ENCODE results near the gene TMEM59L.

TMEM59L gene

GRCh38 chr19:18604820-18605159, 7.9 kb upstream of the TMEM59L start:
- DNase-seq (ENCODE audit: low read depth, low spot score): no peak

GRCh38 chr19:18605196-18605545, 7.5 kb upstream of the TMEM59L start:
- Histone ChIP-seq H3K27me3 (ENCODE audit: control insufficient read depth, insufficient read depth, low read length) (peaks cover 69% of the 10 kb centered on the region), H3K4me3 (ENCODE audit: low read length) (no peak overlapping the region)

More at GRCh38 chr19:18604820-18605159, 7.9 kb upstream of the TMEM59L start:
- Histone ChIP-seq H3K27me3 (ENCODE audit: control insufficient read depth, insufficient read depth, low read length) (peaks cover 65% of the 10 kb centered on the region), H3K27ac (ENCODE audit: low read length) (no peak overlapping the region), H3K4me3 (ENCODE audit: low read length) (no peak overlapping the region), H3K36me3 (ENCODE audit: control insufficient read depth, insufficient read depth, low read length) (no peaks in the 10 kb centered on the region; the same call in 1 of the 2 replicates), H3K9me3 (ENCODE audit: control insufficient read depth, insufficient read depth, low read length) (no peaks in the 10 kb centered on the region), H3K4me1 (ENCODE audit: control insufficient read depth, insufficient read depth, low read length) (peaks cover 5% of the 10 kb centered on the region)
- WGBS (ENCODE audit: insufficient coverage, insufficient read length): no CpG with 5 or more reads among the region's 10 CpGs

GRCh38 chr19:18605546-18606280, 7.0 kb upstream of the TMEM59L start:
- no peak for DNase-seq (ENCODE audit: low read depth, low spot score)
- Histone ChIP-seq H3K4me1 (ENCODE audit: control insufficient read depth, insufficient read depth, low read length) (peaks cover 12% of the 10 kb centered on the region), H3K36me3 (ENCODE audit: control insufficient read depth, insufficient read depth, low read length) (no peaks in the 10 kb centered on the region; the same call in 1 of the 2 replicates), H3K27ac (ENCODE audit: low read length) (no peak overlapping the region), H3K9me3 (ENCODE audit: control insufficient read depth, insufficient read depth, low read length) (no peaks in the 10 kb centered on the region), H3K27me3 (ENCODE audit: control insufficient read depth, insufficient read depth, low read length) (peaks cover 73% of the 10 kb centered on the region), H3K4me3 (ENCODE audit: low read length) (peak overlapping the region; percentile 18; the same call in 1 of the 2 replicates)
- WGBS (ENCODE audit: insufficient coverage, insufficient read length): no CpG with 5 or more reads among the region's 65 CpGs

More at GRCh38 chr19:18605196-18605545, 7.5 kb upstream of the TMEM59L start:
- no CpG with 5 or more reads among the region's 17 CpGs for WGBS (ENCODE audit: insufficient coverage, insufficient read length)
- H3K9me3 ChIP-seq (ENCODE audit: control insufficient read depth, insufficient read depth, low read length): no peaks in the 10 kb centered on the region
- no peaks in the 10 kb centered on the region; the same call in 1 of the 2 replicates for H3K36me3 ChIP-seq (ENCODE audit: control insufficient read depth, insufficient read depth, low read length)
- H3K4me1 ChIP-seq (ENCODE audit: control insufficient read depth, insufficient read depth, low read length): peaks cover 8% of the 10 kb centered on the region
- no peak overlapping the region for H3K27ac ChIP-seq (ENCODE audit: low read length)
- DNase-seq (ENCODE audit: low read depth, low spot score): no peak

DNA sequence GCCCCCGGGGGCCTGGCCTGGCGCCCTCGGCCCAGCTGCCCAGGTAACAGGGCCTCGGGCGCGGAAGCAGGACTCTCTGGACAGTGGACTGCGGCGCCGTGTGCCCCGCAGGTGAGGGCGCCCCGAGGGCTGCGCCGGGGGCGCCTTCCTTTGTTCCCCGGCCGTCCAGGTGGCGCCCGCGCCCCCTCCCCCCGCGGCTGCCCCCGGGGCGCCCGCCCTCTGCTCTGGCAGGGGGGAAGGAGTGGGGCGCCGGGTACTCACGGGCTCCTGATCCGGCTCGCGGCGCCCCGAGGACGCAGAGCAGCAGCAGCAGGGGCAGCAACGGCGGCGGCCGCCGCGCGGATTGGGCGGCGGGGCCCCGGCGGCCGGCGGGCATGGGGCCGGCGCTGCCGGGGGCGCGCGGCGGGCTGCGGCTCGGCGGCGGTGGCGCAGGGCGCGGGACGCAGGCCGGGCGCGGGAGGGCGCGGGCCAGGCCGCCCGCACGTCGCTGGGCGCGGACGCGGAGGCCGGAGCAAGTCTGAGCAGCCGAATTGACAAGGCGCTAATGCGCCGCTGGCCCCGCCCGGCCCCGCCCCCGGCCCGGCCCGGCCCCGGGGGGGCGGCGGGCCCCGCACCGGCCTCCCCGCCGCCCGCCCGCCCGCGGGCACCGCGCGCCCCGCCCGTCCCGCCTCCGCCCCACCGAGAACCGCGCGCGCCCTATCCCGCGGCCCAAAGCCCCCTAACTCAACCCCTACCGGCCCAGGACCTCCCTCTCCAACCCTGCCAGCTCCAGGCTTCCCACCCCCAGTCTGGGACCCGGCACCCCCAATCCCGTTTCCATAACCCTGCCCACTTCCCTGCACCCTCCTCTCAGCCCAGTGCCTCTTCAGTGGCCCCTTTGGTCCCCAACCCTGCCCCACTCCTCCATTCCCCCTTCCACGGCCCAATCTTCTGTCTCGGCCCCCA, 6.1 kb upstream of the TMEM59L start, which contains the start of gene CRLF1:
Gene CRLF1, minus strand, starts transcription at position 519 of the 945 bp plus-strand sequence. Its CDS starts 143 bp downstream, at position 376.
- H3K27ac ChIP-seq (ENCODE audit: low read length): no peak within 1 kb of the TSS
- peaks cover 78% of the 10 kb centered on the region for H3K27me3 ChIP-seq (ENCODE audit: control insufficient read depth, insufficient read depth, low read length)
- no peaks in the 10 kb centered on the region; the same call in 1 of the 2 replicates for H3K36me3 ChIP-seq (ENCODE audit: control insufficient read depth, insufficient read depth, low read length)
- peaks cover 15% of the 10 kb centered on the region for H3K4me1 ChIP-seq (ENCODE audit: control insufficient read depth, insufficient read depth, low read length)
- H3K9me3 ChIP-seq (ENCODE audit: control insufficient read depth, insufficient read depth, low read length): no peaks in the 10 kb centered on the region
- DNase-seq (ENCODE audit: low read depth, low spot score): no peak
- WGBS (ENCODE audit: insufficient coverage, insufficient read length): no CpG with 5 or more reads among the region's 116 CpGs
- peak within 1 kb of the TSS; percentile 18; the same call in 1 of the 2 replicates for H3K4me3 ChIP-seq (ENCODE audit: low read length)

DNA sequence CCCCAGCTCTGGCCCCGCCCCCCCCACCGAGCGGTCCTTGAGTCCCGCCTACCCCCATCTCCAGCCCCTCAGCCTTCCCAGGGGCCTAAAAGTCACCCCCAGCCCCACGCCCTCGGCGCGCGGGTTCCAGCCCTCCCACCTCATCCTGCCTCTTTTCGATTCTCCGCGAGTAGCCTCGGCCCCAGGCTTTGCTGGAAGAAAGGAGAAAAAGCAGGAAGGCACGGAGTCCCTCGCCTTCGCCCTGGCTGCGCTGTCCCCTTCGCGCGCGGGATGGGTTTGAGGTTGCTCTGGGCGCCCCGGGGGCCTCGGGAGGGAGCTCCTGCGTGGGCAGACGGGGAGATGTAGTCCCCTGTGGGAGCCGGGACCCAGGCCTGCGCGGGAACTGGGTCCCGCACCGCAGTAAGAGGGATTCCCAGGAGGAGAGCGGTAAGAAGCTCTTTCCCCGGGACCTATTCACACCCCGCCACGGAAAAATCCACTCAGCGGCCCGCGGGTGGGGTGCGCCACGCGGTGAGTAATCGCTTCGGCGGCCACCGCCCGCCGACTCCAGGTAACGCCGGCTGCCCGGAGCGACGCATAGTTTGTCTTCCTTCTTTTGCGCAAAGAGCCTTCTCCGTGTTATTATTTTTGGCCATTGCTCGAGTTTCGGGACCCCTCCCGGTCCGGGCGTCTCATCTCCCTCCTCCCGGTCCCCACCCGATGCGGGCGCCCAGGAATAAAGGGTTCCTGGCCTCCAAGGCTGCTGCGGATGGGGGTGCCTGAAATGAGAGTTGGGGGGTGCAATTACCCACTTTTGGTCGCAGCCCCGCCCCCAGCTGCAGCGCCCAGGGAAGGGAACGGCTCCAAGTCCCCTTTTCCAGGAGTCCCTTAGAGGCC, 5.2 kb upstream of the TMEM59L start:
- H3K36me3 ChIP-seq (ENCODE audit: control insufficient read depth, insufficient read depth, low read length): no peaks in the 10 kb centered on the region; the same call in 1 of the 2 replicates
- H3K27ac ChIP-seq (ENCODE audit: low read length): no peak overlapping the region
- H3K4me3 ChIP-seq (ENCODE audit: low read length): peak overlapping the region; percentile 4; the same call in 1 of the 2 replicates
- H3K9me3 ChIP-seq (ENCODE audit: control insufficient read depth, insufficient read depth, low read length): no peaks in the 10 kb centered on the region
- no CpG with 5 or more reads among the region's 68 CpGs for WGBS (ENCODE audit: insufficient coverage, insufficient read length)
- peaks cover 15% of the 10 kb centered on the region for H3K4me1 ChIP-seq (ENCODE audit: control insufficient read depth, insufficient read depth, low read length)
- no peak for DNase-seq (ENCODE audit: low read depth, low spot score)
- peaks cover 81% of the 10 kb centered on the region for H3K27me3 ChIP-seq (ENCODE audit: control insufficient read depth, insufficient read depth, low read length)

DNA sequence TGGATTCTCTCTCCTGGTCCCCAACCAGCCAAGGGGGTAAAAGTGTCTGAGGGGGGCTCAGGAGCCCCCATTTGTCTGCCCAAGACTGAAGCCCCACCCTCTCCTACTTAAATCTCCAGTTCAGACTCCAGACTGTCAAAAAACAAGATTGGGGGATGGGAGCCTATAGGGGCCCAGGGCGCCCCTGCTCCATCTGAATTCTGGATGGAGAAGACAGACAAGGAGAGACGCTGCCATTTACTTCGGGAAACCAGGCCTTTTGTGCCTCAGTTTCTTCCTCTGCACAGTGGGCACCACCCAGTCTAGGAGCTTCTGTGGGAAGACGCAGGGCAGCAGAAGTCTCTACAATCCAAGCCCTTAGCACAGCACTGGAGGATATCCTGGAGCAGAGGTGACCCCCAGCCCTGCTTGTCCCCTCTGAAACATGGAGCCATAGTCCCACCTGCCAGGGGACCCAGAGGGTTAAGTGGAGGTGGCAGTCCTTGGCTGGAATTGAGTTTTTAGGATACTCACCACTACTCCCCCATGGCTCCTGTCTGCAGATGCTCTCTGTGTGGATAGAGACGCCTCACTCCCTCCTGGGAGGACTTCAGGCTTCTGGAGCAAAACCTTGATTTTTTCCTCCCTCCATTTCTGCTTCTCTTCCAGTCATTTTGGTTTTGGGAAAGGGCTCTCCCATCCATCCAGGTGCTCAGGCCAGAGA, 4.4 kb upstream of the TMEM59L start:
- WGBS (ENCODE audit: insufficient coverage, insufficient read length): no CpG with 5 or more reads among the region's 5 CpGs
- Histone ChIP-seq H3K4me1 (ENCODE audit: control insufficient read depth, insufficient read depth, low read length) (peaks cover 16% of the 10 kb centered on the region), H3K9me3 (ENCODE audit: control insufficient read depth, insufficient read depth, low read length) (no peaks in the 10 kb centered on the region), H3K4me3 (ENCODE audit: low read length) (no peak overlapping the region), H3K27me3 (ENCODE audit: control insufficient read depth, insufficient read depth, low read length) (peaks cover 82% of the 10 kb centered on the region), H3K27ac (ENCODE audit: low read length) (no peak overlapping the region), H3K36me3 (ENCODE audit: control insufficient read depth, insufficient read depth, low read length) (no peaks in the 10 kb centered on the region; the same call in 1 of the 2 replicates)
- no peak for DNase-seq (ENCODE audit: low read depth, low spot score)

DNA sequence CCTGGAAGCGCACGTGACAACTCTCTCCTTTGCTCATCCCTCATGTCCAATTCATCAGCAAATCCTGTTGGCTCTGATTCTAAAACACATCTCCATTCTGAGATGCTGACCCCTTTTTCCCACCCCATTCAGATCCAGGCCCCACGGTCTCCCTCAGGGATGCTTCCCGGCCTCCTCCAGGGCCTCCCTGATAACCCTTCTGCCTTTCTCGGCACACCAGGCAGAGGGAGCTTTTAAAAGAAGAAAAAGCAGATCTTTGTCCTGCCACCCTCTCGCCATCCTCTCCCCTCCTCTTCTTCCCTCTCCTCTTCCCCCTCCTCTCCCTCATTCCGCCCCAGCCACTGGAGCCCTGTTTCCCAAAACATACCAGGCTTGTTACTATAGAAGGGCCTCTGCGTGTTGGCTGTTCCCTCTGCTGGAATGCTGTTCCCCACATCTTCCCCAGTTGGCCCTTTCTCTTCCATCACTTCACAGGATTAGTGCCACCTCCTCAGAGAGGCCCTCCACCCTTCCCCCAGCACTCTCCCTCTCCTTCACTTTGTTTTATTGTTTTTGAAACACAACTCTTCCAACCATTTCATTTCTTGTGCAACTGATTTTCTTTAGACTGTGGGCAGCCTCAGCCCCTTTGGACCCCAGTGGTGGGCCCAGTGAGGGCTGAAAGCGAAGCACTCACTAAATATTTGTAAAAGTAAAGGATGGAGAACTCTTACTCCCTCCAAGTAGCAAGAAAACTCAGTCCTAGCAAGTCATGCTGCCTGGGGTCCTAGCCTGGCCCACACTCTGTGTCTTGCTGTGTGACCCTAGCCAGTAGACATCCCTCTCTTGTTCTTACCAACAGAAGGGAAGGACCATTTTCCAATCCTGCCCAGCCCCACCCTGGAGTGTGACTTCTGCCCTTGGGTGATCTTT, 3.6 kb upstream of the TMEM59L start:
- no peak overlapping the region for H3K27ac ChIP-seq (ENCODE audit: low read length)
- H3K27me3 ChIP-seq (ENCODE audit: control insufficient read depth, insufficient read depth, low read length): peaks cover 84% of the 10 kb centered on the region
- no peak for DNase-seq (ENCODE audit: low read depth, low spot score)
- H3K36me3 ChIP-seq (ENCODE audit: control insufficient read depth, insufficient read depth, low read length): no peaks in the 10 kb centered on the region; the same call in 1 of the 2 replicates
- WGBS (ENCODE audit: insufficient coverage, insufficient read length): no CpG with 5 or more reads among the region's 9 CpGs
- peaks cover 17% of the 10 kb centered on the region for H3K4me1 ChIP-seq (ENCODE audit: control insufficient read depth, insufficient read depth, low read length)
- H3K4me3 ChIP-seq (ENCODE audit: low read length): no peak overlapping the region
- H3K9me3 ChIP-seq (ENCODE audit: control insufficient read depth, insufficient read depth, low read length): no peaks in the 10 kb centered on the region

- whole genome bisulfite sequencing (ENCODE audit: insufficient coverage, insufficient read length): no CpG with 5 or more reads among the region's 2 CpGs
- Histone ChIP-seq H3K4me3 (ENCODE audit: low read length) (no peak overlapping the region), H3K27me3 (ENCODE audit: control insufficient read depth, insufficient read depth, low read length) (peaks cover 79% of the 10 kb centered on the region), H3K9me3 (ENCODE audit: control insufficient read depth, insufficient read depth, low read length) (no peaks in the 10 kb centered on the region), H3K4me1 (ENCODE audit: control insufficient read depth, insufficient read depth, low read length) (peaks cover 16% of the 10 kb centered on the region), H3K36me3 (ENCODE audit: control insufficient read depth, insufficient read depth, low read length) (no peaks in the 10 kb centered on the region; the same call in 1 of the 2 replicates), H3K27ac (ENCODE audit: low read length) (no peak overlapping the region)
- DNase-seq (ENCODE audit: low read depth, low spot score): no peak
Measured at GRCh38 chr19:18609717-18610051, 3.0 kb upstream of the TMEM59L start.

- Histone ChIP-seq H3K27ac (ENCODE audit: low read length) (no peak overlapping the region), H3K36me3 (ENCODE audit: control insufficient read depth, insufficient read depth, low read length) (no peaks in the 10 kb centered on the region; the same call in 1 of the 2 replicates), H3K27me3 (ENCODE audit: control insufficient read depth, insufficient read depth, low read length) (peaks cover 73% of the 10 kb centered on the region), H3K4me1 (ENCODE audit: control insufficient read depth, insufficient read depth, low read length) (peaks cover 16% of the 10 kb centered on the region), H3K4me3 (ENCODE audit: low read length) (no peak overlapping the region; the same call in 1 of the 2 replicates), H3K9me3 (ENCODE audit: control insufficient read depth, insufficient read depth, low read length) (no peaks in the 10 kb centered on the region)
- DNase-seq (ENCODE audit: low read depth, low spot score): no peak
- WGBS (ENCODE audit: insufficient coverage, insufficient read length): no CpG with 5 or more reads among the region's 3 CpGs
Measured at GRCh38 chr19:18610245-18610555, 2.5 kb upstream of the TMEM59L start.
